Left lung (tissue), 10 donors: ENCODE results near the gene ADPRS. TPM values are rescaled to one million over a fixed set of nuclear protein-coding genes. Genes with fewer than 3 reads are reported as not detected.

ENCODE experiments used
- ATAC-seq: fragments of 200-7000 bp; cut with Tn5 transposase; one replicate; pipeline ENCODE4 v1.9.1; 2020; ENCODE audit warnings: moderate library complexity
- DNase-seq, 4 donors: peaks; one replicate each; pipeline ENCODE4 v3.0.0-alpha.2; 2013 to 2020
- H3K27ac ChIP-seq, 2 donors: fragments of 200-600 bp; sonication (generic) in 1 of 2; one replicate each; pipeline versions ENCODE4 v1.5.0 to v1.8.0; 2020 to 2021
- H3K27me3 ChIP-seq, 2 donors: fragments of 200-600 bp; sonication (generic) in 1 of 2; one replicate each; pipeline versions ENCODE4 v1.5.0 to v1.8.0; 2020 to 2021
- H3K36me3 ChIP-seq, 2 donors: fragments of 200-600 bp; sonication (generic) in 1 of 2; one replicate each; pipeline versions ENCODE4 v1.5.0 to v1.8.0; 2020 to 2021
- H3K4me1 ChIP-seq, 2 donors: fragments of 200-600 bp; one replicate each; pipeline ENCODE4 v1.8.0; 2021
- H3K4me3 ChIP-seq, 2 donors: fragments of 200-600 bp; sonication (generic) in 1 of 2; one replicate each; pipeline versions ENCODE4 v1.5.0 to v1.8.0; 2020 to 2021; ENCODE audit warnings: mild to moderate bottlenecking in 1 of 2
- H3K9me3 ChIP-seq, 2 donors: fragments of 200-600 bp; sonication (generic) in 1 of 2; one replicate each; pipeline versions ENCODE4 v1.5.0 to v1.8.0; 2020 to 2021
- intact Hi-C, 2 donors: fragments of 100-400 bp; cut with DNase I; formaldehyde crosslinking; loops; one replicate each; pipeline versions ENCODE4 v1.11.2 to v1.14.2; 2022
- polyA plus RNA-seq, 6 donors: library from polyadenylated mRNA; unstranded; fragments of 120-200 nt; gene quantifications; one replicate each; pipeline ENCODE4 v1.2.1, GENCODE V29; 2013; ENCODE audit not compliant: insufficient read length in 6 of 6
- total RNA-seq, 2 donors: library from RNA; stranded (reverse); fragmentation: NEBNext Ultra II Directional; extraction: Animal tissue kit (Norgen Biotek cat#: 25700); gene quantifications; one replicate each; pipeline ENCODE4 v1.2.1, GENCODE V29; 2021
- TF ChIP-seq, protein P1 (sequence below), 2 donors: fragments of 200-600 bp; sonication (generic) in 1 of 2; IDR thresholded peaks; one replicate each; pipeline versions ENCODE4 v1.5.0 to v1.8.0; 2021; ENCODE audit warnings: antibody characterized with exemption in 2 of 2
- donor health status: DM: no; HTN: yes; CAD: no.
- donor health status: DM: no; HTN: no; CAD: no.

ADPRS gene
- total and polyA plus RNA-seq, 8 donors = 26.3 to 30.4 (median 28.4) TPM

DNA sequence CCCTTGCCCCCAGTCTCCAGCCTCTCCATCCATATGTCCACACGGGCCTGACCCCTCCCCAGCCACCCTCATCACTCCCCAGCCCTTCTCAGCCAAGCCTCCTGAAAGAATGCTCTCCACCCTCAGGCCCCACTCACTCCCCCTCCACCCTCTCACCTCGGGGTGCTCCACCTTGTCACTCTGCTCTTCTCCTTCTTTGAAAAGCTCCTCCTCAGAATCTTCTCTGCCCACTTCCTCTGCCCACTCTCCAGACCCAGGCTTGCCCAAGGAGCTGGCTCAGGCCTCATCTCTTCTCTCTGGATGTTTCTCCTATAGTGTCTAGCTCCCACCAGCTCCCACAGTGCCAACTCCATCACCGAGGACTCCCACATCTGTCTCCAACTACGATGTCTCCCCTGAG is 22.5 kb downstream of the ADPRS start:
- Histone ChIP-seq H3K4me3 (no peak overlapping the region), H3K27me3 (no peaks in the 10 kb centered on the region), H3K27ac (no peak overlapping the region), H3K36me3 (no peaks in the 10 kb centered on the region), H3K9me3 (no peaks in the 10 kb centered on the region), H3K4me1 (peaks cover 5 to 17% of the 10 kb centered on the region in 2 donors)
- intact Hi-C loops = no loop called here
- DNase-seq (no peak), ATAC-seq (no peak)
- TF ChIP-seq, protein P1, sequence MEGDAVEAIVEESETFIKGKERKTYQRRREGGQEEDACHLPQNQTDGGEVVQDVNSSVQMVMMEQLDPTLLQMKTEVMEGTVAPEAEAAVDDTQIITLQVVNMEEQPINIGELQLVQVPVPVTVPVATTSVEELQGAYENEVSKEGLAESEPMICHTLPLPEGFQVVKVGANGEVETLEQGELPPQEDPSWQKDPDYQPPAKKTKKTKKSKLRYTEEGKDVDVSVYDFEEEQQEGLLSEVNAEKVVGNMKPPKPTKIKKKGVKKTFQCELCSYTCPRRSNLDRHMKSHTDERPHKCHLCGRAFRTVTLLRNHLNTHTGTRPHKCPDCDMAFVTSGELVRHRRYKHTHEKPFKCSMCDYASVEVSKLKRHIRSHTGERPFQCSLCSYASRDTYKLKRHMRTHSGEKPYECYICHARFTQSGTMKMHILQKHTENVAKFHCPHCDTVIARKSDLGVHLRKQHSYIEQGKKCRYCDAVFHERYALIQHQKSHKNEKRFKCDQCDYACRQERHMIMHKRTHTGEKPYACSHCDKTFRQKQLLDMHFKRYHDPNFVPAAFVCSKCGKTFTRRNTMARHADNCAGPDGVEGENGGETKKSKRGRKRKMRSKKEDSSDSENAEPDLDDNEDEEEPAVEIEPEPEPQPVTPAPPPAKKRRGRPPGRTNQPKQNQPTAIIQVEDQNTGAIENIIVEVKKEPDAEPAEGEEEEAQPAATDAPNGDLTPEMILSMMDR (IDR thresholded peaks at IDR 0.05) = no peak

DNA sequence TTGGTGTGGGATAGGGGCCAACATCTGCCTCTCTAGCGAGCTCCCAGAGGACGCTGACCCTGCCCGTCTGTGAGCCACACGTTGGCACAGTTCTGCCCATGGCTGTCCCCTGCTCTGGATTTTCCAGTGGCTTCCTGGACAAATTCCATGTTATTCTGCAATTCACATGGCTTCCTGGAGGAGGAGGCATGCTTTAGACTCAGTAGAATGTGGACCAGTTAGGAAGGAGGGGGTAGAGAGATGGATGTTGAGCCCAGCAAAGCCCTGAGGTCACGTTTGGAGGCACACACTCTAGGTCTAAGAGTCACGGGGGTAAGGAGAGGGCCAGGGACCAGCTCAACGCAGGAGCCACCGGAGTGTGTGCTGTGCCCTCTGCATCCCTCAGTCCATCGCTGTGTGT is 24.1 kb downstream of the ADPRS start:
- TF ChIP-seq, protein P1 (IDR thresholded peaks at IDR 0.05) = no peak
- no peak overlapping the region for H3K4me3 ChIP-seq
- H3K27ac ChIP-seq = no peak overlapping the region
- H3K27me3 ChIP-seq = no peaks in the 10 kb centered on the region
- DNase-seq (peak in 1 of 4 donors; percentile 24), ATAC-seq (no peak)
- H3K9me3 ChIP-seq = no peaks in the 10 kb centered on the region
- H3K36me3 ChIP-seq = no peaks in the 10 kb centered on the region
- intact Hi-C loops = no loop called here
- peaks cover 5 to 21% of the 10 kb centered on the region in 2 donors for H3K4me1 ChIP-seq

DNA sequence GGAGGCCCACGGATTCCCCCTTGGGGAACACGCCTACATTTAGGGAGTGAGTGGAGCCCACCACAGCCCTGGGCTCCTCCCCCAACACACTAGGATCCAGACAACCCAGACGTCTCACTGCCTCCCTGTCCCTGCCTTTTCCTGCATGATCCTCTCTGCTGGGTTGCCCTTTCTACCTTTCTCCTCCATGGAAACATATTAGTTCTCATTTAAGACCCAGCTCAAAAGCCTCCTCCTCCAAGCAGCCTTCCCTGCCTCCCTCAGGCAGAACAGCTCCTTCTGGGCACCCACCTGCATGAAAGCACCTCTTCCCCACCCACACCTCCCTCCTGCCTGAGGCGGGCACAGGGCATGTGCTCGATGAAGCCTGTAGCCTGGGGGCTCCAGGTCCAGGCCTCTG is 25.7 kb downstream of the ADPRS start:
- no peaks in the 10 kb centered on the region for H3K27me3 ChIP-seq

DNA sequence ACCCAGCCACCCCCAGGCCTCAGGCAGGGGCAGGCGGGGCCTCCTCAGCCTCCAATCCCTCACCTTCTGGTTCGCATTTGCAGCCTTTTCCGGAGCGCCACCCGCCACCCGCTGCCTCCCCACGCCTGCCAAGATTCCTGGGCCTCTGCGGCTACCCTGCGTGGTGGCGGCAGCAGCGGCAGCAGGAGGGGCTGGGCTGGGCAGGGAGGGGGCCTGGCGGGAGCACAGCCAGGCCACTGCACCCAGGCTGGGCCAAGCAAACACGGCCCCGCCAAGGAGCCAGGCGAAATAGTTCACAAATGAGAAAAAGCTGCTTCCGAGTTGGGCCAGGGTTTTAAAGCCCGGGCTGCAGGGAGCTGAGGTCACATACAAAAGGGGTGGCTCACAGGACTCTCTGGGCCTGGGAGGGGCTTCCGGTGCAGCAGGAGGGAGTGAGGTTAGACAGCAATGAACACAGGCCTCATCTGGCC is 26.5 kb downstream of the ADPRS start:
- DNase-seq (peak in 1 of 4 donors; percentile 35), ATAC-seq (peak; percentile 49)
- Histone ChIP-seq H3K4me1 (peaks cover 5 to 22% of the 10 kb centered on the region in 2 donors), H3K27me3 (no peaks in the 10 kb centered on the region), H3K27ac (no peak overlapping the region), H3K4me3 (no peak overlapping the region), H3K36me3 (no peaks in the 10 kb centered on the region), H3K9me3 (no peaks in the 10 kb centered on the region)
- TF ChIP-seq, protein P1 (IDR thresholded peaks at IDR 0.05) = no peak
- intact Hi-C loops = no loop called here

More for the DNA sequence above, 25.7 kb downstream of the ADPRS start:
- DNase-seq (no peak), ATAC-seq (no peak)
- intact Hi-C loops = no loop called here
- TF ChIP-seq, protein P1 (IDR thresholded peaks at IDR 0.05) = no peak
- Histone ChIP-seq H3K36me3 (no peaks in the 10 kb centered on the region), H3K4me3 (no peak overlapping the region), H3K27ac (no peak overlapping the region), H3K4me1 (peaks cover 5 to 16% of the 10 kb centered on the region in 2 donors), H3K9me3 (no peaks in the 10 kb centered on the region)

DNA sequence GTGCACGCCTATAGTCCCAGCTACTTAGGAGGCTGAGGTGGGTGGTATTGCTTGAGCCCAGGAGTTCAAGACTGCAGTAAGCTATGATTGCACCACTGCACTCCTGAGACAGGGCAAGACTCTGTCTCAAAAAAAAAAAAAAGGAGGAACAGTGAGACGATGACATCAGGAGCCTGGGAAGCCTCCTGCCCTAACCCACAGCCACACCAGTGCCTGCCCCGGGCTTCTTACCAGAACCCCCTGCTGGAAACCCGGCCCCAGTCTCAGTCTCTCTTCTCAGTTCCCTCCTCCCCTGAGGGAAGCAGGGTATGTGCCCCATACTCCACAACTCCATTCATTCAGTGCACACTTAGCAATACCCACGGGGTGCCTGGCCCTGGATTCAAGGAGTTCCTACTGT is 27.2 kb downstream of the ADPRS start:
- TF ChIP-seq, protein P1 (IDR thresholded peaks at IDR 0.05) = no peak
- no peaks in the 10 kb centered on the region for H3K9me3 ChIP-seq
- H3K4me1 ChIP-seq = peaks cover 5 to 23% of the 10 kb centered on the region in 2 donors
- no peaks in the 10 kb centered on the region for H3K27me3 ChIP-seq
- DNase-seq (no peak), ATAC-seq (peak; percentile 39)
- H3K27ac ChIP-seq = no peak overlapping the region
- H3K36me3 ChIP-seq = no peaks in the 10 kb centered on the region
- no peak overlapping the region for H3K4me3 ChIP-seq
- intact Hi-C loops = no loop called here
